ENCODE data around the gene ETV3.

DNA sequence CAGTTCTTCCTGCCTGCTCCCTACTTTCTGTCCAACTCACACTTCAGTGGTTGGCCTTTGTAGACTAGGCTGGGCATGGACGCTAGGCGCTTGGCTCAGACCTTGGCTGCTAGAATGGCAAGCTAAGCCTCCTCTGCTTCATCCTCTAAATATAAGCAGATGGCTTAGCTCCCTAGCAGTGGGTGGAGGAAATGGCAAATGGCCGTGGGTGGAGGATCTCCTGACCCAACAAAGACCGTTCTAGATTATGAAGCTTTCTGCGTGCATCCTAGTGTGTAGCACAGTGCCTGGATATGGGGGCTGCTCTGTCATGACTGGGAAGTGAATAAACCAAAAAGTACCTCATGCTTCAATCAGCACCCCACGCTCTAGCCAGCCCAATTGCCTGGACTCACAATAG lies 28.2 kb downstream of the ETV3 start:
- TF ChIP-seq, protein P1, sequence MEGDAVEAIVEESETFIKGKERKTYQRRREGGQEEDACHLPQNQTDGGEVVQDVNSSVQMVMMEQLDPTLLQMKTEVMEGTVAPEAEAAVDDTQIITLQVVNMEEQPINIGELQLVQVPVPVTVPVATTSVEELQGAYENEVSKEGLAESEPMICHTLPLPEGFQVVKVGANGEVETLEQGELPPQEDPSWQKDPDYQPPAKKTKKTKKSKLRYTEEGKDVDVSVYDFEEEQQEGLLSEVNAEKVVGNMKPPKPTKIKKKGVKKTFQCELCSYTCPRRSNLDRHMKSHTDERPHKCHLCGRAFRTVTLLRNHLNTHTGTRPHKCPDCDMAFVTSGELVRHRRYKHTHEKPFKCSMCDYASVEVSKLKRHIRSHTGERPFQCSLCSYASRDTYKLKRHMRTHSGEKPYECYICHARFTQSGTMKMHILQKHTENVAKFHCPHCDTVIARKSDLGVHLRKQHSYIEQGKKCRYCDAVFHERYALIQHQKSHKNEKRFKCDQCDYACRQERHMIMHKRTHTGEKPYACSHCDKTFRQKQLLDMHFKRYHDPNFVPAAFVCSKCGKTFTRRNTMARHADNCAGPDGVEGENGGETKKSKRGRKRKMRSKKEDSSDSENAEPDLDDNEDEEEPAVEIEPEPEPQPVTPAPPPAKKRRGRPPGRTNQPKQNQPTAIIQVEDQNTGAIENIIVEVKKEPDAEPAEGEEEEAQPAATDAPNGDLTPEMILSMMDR (IDR thresholded peaks at IDR 0.05): no peak
- no peak for TF ChIP-seq POLR2A (IDR thresholded peaks at IDR 0.05)
- TF ChIP-seq POLR2AphosphoS5 (IDR thresholded peaks at IDR 0.05): no peak
